ENCODE results near the gene MCEE. TPM values are rescaled to one million over a fixed set of nuclear protein-coding genes. Genes with fewer than 3 reads are reported as not detected.

MCEE gene
- total and polyA plus RNA-seq, 2 of the 4 experiments (the other 2 are of a cell fraction) = 11.1 to 15.0 TPM

DNA sequence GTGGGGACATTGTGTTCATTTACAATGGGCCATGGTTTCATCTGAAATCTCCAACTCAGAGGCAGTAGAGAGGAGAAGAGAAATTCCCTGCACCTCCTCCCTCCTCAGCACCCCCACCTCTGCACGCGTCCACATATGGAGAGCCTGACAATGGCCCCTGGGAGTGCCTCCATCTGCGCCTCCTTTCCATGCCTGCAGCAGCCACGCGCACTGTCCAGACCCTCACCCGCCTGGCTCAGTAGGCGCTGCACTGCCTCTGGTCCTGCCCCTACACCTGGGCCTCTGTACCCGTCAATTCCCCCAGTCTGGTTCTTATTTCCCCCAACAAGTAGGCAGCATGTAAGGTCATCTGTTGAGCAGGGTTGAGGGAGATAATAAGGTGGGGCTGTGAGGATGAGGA is 24.2 kb upstream of the MCEE start:
- Histone ChIP-seq H3K23ac (ENCODE audit: low read depth, low read length) (no peak overlapping the region), H3K14ac (replicated peaks; ENCODE audit: low read depth, low read length) (no peak overlapping the region), H3K27ac (ENCODE audit: insufficient read depth, low read length) (no peak overlapping the region), H2BK20ac (ENCODE audit: low read depth, low read length) (no peak overlapping the region), H2AFZ (replicated peaks; ENCODE audit: low read length, poor library complexity) (no peak overlapping the region), H2AK5ac (ENCODE audit: low read depth, low read length) (no peak overlapping the region), H3K9ac (ENCODE audit: low read depth, low read length) (no peak overlapping the region), H4K20me1 (ENCODE audit: insufficient read depth, low read length) (no peaks in the 10 kb centered on the region), H3K4ac (ENCODE audit: low read depth, low read length) (no peak overlapping the region), H3K79me1 (ENCODE audit: low read depth in 1 of 2, low read length in 2 of 2) (no peaks in the 10 kb centered on the region), H2BK5ac (ENCODE audit: low read depth, low read length, poor library complexity, severe bottlenecking) (no peak overlapping the region), H3K18ac (ENCODE audit: low read depth, low read length) (no peak overlapping the region), H3K4me3 (ENCODE audit: insufficient read depth, low read depth, low read length) (no peak overlapping the region), H4K8ac (ENCODE audit: low read depth in 2 of 2, low read length in 2 of 2) (no peak overlapping the region), H3K4me2 (ENCODE audit: low read depth, low read length) (no peak overlapping the region), H4K91ac (ENCODE audit: insufficient read depth, low read depth, low read length) (no peak overlapping the region), H3K36me3 (ENCODE audit: control insufficient read depth, insufficient read depth, low read length) (peaks cover 9% of the 10 kb centered on the region), H4K5ac (ENCODE audit: low read depth, low read length) (no peak overlapping the region), H3K4me1 (ENCODE audit: control insufficient read depth, insufficient read depth, low read length) (peaks cover 2% of the 10 kb centered on the region; the same call in 1 of the 2 replicates), H3K56ac (ENCODE audit: extremely low read depth, insufficient read depth, low read length) (no peak overlapping the region), H2BK15ac (ENCODE audit: low read depth, low read length) (no peak overlapping the region), H3K9me1 (ENCODE audit: insufficient read depth, low read length) (no peaks in the 10 kb centered on the region), H3K27me3 (ENCODE audit: control insufficient read depth, insufficient read depth, low read length) (peaks cover 8% of the 10 kb centered on the region; the same call in 1 of the 2 replicates), H3K9me3 (ENCODE audit: control insufficient read depth, insufficient read depth, low read length) (no peaks in the 10 kb centered on the region), H2AK9ac (replicated peaks; ENCODE audit: low read depth, low read length, poor library complexity) (no peak overlapping the region), H2BK120ac (ENCODE audit: low read depth, low read length) (no peak overlapping the region)
- ATAC-seq (ENCODE audit: low read depth) (no peak), DNase-seq (no peak)
- POLR2A ChIA-PET (ENCODE audit: unreplicated experiment) = interaction anchor here (1.1 kb wide), 1 partner anchor 12 kb away, joined by 3 read pairs; no protein-coding TSS in a partner anchor
- in situ Hi-C loops (cut with MboI; ENCODE audit: low sequenced_read_pairs) (loop anchor here (10.0 kb wide), 1 partner anchor 351 kb away; no protein-coding TSS in a partner anchor), dilution Hi-C loops (cut with HindIII; ENCODE audit: low sequenced_read_pairs, unreplicated experiment) (no loop called here), intact Hi-C loops (cut with micrococcal nuclease) (no loop called here)
- WGBS, 2 experiments (ENCODE audit: extremely low coverage in 2 of 2, insufficient read length in 1 of 2) = 89% methylated on average over 3 of the region's 8 CpGs; no CpG with 5 or more reads in 1 of the 2 experiments
- CTCF ChIA-PET = no interaction called here
- TF ChIP-seq, protein P1, sequence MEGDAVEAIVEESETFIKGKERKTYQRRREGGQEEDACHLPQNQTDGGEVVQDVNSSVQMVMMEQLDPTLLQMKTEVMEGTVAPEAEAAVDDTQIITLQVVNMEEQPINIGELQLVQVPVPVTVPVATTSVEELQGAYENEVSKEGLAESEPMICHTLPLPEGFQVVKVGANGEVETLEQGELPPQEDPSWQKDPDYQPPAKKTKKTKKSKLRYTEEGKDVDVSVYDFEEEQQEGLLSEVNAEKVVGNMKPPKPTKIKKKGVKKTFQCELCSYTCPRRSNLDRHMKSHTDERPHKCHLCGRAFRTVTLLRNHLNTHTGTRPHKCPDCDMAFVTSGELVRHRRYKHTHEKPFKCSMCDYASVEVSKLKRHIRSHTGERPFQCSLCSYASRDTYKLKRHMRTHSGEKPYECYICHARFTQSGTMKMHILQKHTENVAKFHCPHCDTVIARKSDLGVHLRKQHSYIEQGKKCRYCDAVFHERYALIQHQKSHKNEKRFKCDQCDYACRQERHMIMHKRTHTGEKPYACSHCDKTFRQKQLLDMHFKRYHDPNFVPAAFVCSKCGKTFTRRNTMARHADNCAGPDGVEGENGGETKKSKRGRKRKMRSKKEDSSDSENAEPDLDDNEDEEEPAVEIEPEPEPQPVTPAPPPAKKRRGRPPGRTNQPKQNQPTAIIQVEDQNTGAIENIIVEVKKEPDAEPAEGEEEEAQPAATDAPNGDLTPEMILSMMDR (conservative IDR thresholded peaks at IDR 0.05; ENCODE audit: low read depth, low read length) = no peak
- no peak for TF ChIP-seq FOS (IDR thresholded peaks at IDR 0.05; ENCODE audit: low read depth, low read length)
- TF ChIP-seq, protein P2, sequence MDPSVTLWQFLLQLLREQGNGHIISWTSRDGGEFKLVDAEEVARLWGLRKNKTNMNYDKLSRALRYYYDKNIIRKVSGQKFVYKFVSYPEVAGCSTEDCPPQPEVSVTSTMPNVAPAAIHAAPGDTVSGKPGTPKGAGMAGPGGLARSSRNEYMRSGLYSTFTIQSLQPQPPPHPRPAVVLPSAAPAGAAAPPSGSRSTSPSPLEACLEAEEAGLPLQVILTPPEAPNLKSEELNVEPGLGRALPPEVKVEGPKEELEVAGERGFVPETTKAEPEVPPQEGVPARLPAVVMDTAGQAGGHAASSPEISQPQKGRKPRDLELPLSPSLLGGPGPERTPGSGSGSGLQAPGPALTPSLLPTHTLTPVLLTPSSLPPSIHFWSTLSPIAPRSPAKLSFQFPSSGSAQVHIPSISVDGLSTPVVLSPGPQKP (IDR thresholded peaks at IDR 0.05; ENCODE audit: borderline replicate concordance, low read depth, low read length) = no peak
- TF ChIP-seq BHLHE40 (IDR thresholded peaks at IDR 0.05; ENCODE audit: low read depth, low read length) = no peak
- TF ChIP-seq MAFK (IDR thresholded peaks at IDR 0.05; ENCODE audit: low read depth, low read length) = no peak
- TF ChIP-seq MXI1 (IDR thresholded peaks at IDR 0.05; ENCODE audit: borderline replicate concordance, low read depth, low read length) = no peak
- no peak for TF ChIP-seq SMC3 (IDR thresholded peaks at IDR 0.05; ENCODE audit: low read depth, low read length)
- TF ChIP-seq NFE2L2 (IDR thresholded peaks at IDR 0.05; ENCODE audit: low read depth, low read length) = no peak
- TF ChIP-seq CEBPB (IDR thresholded peaks at IDR 0.05; ENCODE audit: low read depth, low read length) = no peak
- BruUV-seq (replicated peaks) = no TSS peak

Data from IMR-90 (cell line).